Measurements from ENCODE around the gene CDKN2D.

Gene CDKN2D

GRCh38 chr19:10568826-10569651 lies at the start of gene CDKN2D:
CDKN2D (minus strand) TSS chr19:10568979; CDS start chr19:10568653, 326 bp downstream.
- in situ Hi-C loops (cut with MboI; ENCODE audit: low sequenced_read_pairs) = no loop called here

- in situ Hi-C loops (cut with MboI; ENCODE audit: low sequenced_read_pairs) = no loop called here
These were observed 48.8 kb upstream of the CDKN2D start for GRCh38 chr19:10617409-10618121.

DNA sequence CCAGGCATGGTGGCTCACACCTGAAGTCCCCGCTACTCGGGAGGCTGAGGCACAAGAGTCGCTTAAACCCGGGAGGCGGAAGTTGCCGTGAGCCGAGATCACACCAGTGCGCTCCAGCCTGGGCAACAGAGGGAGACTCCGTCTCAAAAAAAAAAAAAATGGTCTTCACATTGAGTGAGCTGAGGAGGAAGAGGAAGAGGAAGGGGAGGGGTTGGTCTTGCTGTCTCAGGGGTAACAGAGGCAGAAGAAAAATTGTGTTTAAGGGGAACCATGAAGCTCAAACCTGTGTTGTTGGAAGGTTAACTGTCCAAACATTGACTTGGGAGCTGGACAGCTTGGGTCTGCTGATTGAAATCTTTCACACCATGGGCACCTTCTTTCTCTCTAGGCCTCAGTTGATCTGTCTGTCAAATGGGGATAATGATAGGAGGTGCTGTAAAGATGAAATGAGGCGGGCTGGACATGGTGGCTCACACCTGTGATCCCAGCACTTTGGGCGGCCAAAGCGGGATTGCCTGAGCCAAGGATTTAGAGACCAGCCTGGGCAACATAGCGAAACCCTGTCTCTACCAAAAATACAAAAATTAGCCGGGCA lies 46.7 kb upstream of the CDKN2D start:
- in situ Hi-C loops (cut with MboI; ENCODE audit: low sequenced_read_pairs) = no loop called here

- in situ Hi-C loops (cut with MboI; ENCODE audit: low sequenced_read_pairs) = no loop called here
These were observed 43.8 kb upstream of the CDKN2D start for GRCh38 chr19:10612499-10613119.

GRCh38 chr19:10611907-10612306 lies 43.1 kb upstream of the CDKN2D start:
- in situ Hi-C loops (cut with MboI; ENCODE audit: low sequenced_read_pairs) = no loop called here

- in situ Hi-C loops (cut with MboI; ENCODE audit: low sequenced_read_pairs) = no loop called here
These were observed 35.7 kb upstream of the CDKN2D start for GRCh38 chr19:10604460-10604980.

- in situ Hi-C loops (cut with MboI; ENCODE audit: low sequenced_read_pairs) = no loop called here
These were observed 35.2 kb upstream of the CDKN2D start for GRCh38 chr19:10603873-10604459.

DNA sequence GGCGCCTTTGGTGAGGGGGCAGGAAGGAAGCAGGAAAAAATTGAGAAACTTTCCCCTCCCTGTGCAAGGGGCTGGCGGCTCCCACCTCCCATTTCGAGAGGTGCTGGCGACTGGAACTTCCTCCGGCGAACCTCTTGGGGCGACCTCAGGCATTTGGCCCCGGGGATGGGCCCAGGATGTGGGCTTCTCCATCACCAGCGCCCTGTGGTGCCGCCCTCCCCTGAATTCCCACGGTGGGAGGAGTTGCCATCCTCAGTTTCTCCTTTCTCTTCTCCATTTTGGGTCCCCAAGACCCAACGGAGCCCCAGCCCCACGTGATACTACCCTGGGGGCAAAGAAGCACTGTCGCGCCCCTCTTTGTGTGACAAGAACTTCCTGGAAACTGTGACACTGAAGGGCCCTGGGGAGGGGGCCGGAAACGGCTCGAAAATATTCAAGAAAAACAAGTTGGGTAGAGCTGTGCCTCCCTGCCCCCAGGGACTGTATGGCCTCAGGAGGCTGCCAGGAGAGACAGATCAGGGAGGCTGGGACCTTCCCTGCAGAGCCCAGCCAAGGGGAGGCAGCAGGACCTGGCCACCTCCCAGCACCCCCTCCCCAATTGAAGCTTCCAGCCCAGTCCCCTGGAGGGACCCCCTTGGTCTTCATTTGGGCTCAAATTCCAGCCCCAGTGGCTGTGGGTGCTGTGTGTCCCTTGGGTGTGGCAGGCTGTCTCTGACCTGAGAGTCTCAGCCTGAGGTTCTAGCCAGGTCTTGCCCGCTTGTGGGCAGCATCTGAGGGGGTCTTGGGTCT lies 34.5 kb upstream of the CDKN2D start:
- in situ Hi-C loops (cut with MboI; ENCODE audit: low sequenced_read_pairs) = no loop called here

DNA sequence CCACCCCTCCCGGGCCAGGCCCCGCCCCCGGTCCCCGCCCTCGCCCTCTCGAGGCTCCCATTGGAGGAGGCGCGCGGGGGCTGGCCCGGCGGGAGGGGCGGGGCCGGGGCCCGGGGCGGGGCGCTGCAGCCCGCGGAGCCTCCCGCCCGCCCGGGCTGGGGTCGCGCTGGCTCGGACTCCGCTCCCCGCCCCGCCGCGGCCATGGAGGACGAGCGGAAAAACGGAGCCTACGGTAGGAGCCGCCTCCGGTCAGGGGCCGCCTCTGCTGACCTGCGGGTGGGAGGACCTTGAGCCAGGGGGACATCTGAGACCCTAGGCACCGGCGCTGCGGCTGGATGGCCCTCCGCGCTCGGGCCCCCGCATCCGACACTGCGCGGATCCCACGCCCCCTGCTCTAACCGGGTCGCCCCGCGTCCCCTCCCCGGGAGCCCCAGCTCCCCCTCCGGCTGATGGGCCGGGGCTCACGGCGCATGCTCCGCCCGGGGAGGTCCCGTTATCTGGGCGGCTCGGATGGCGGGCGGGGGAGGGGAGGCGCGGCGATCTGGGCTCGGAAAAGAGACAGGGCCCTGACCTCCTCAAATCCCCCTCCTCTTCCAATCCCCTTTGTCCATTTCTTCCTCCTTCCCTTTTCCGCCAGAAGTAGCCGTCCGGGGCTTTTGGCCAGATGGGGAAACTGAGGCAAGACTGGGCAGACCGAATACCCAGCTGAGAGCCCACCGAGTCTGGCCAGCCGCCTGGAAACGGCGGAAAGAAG lies 33.7 kb upstream of the CDKN2D start:
- in situ Hi-C loops (cut with MboI; ENCODE audit: low sequenced_read_pairs) = no loop called here

- in situ Hi-C loops (cut with MboI; ENCODE audit: low sequenced_read_pairs) = no loop called here
These were observed 33.2 kb upstream of the CDKN2D start for GRCh38 chr19:10601999-10602329.

GRCh38 chr19:10600149-10600548 lies 31.4 kb upstream of the CDKN2D start:
- in situ Hi-C loops (cut with MboI; ENCODE audit: low sequenced_read_pairs) = no loop called here

- in situ Hi-C loops (cut with MboI; ENCODE audit: low sequenced_read_pairs) = no loop called here
These were observed 25.2 kb upstream of the CDKN2D start for GRCh38 chr19:10593820-10594637.

DNA sequence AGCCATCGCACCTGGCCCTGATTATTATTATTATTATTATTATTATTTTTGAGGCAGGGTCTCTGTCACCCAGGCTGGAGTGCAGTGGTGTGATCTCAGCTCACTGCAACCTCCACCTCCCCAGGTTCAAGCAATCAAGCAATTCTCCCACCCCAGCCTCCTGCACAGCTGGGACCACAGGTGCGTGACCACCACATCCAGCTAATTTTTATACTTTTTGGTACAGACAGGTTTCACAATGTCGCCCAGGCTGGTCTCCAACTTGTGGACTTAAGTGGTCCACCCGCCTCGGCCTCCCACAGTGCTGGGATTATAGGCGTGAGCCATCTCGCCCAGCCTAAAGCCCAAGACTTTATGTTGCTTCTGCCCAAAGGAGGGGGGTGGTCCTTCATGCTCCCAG lies 24.4 kb upstream of the CDKN2D start:
- in situ Hi-C loops (cut with MboI; ENCODE audit: low sequenced_read_pairs) = no loop called here

DNA sequence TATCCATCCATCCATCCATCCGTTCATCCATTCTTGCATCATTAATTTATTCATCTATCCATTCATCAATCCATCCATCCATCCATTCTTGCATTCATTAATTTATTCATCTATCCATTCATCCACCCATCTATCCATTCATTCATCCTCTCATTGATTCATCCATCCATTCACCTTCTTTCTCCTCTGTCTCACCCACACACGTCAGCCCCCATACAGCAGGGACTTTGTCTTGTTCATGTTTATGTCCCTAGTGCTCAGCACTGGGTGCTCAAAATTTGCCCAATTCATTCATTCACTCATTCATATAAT lies 19.0 kb upstream of the CDKN2D start:
- in situ Hi-C loops (cut with MboI; ENCODE audit: low sequenced_read_pairs) = no loop called here

GRCh38 chr19:10587022-10587838 lies 18.5 kb upstream of the CDKN2D start, which contains the start of gene AP1M2:
AP1M2 (minus strand) TSS chr19:10587312; CDS start chr19:10587231, 81 bp downstream.
- in situ Hi-C loops (cut with MboI; ENCODE audit: low sequenced_read_pairs) = no loop called here

DNA sequence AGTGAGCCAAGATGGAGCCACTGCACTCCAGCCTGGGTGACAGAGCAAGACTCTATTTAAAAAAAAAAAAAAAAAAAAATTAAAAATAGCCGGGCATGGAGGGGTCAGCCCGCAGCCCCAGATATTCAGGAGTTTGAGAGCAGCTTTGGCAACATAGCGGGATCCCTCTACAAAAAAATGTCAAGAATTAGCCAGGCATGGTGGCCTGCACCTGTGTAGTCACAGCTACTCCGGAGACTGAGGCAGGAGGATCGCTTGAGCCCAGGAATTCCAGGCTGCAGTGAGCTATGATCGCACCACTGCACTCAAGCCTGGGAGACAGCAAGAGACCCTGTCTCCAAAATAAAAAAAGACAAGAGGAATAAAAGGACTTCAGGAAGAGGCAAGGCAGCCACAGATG lies 17.6 kb upstream of the CDKN2D start:
- in situ Hi-C loops (cut with MboI; ENCODE audit: low sequenced_read_pairs) = no loop called here

GRCh38 chr19:10583036-10583776 lies 14.4 kb upstream of the CDKN2D start:
- in situ Hi-C loops (cut with MboI; ENCODE audit: low sequenced_read_pairs) = no loop called here
